SK-N-SH (cell line): ENCODE results near the gene MRPL2. TPM values are rescaled to one million over a fixed set of nuclear protein-coding genes. Genes with fewer than 3 reads are reported as not detected.

ENCODE experiments used
- CTCF ChIA-PET: fragments of 300-600, 350-600 bp; formaldehyde crosslinking; extraction: SDS; loops from one replicate; lab custom pipeline; 2021; lab: Yijun Ruan, JAX
- POLR2A ChIA-PET: fragments of 350-600 bp; sonication (Branson Sonifier 250); formaldehyde crosslinking; extraction: SDS; loops from one replicate; lab custom pipeline; 2020; ENCODE audit warnings: antibody characterized with exemption, inconsistent platforms; lab: Yijun Ruan, JAX
- DNase-seq: peaks from one replicate; pipeline ENCODE4 v3.0.0; 2012
- H2AFZ ChIP-seq: fragments of 200-600 bp; sonication (generic); 2 replicates; pipeline ENCODE4 v1.8.1; 2016; ENCODE audit warnings: antibody characterized with exemption, mild to moderate bottlenecking, low read depth
- H3F3A ChIP-seq: fragments of 200-600 bp; sonication (generic); replicated peaks from 2 replicates; pipeline ENCODE3; 2016; ENCODE audit warnings: antibody characterized with exemption, mild to moderate bottlenecking; ENCODE audit not compliant: insufficient read depth
- H3K27ac ChIP-seq, 2 experiments: fragments of 200-500 bp in 1 of 2; fragments of 200-600 bp in 1 of 2; sonication (Bioruptor generic) in 1 of 2; sonication (generic), shearing (Covaris generic) in 1 of 2; 2 replicates each; pipeline versions ENCODE4 v1.5.1 to v1.6.1; 2014 to 2016; ENCODE audit warnings: low read depth in 2 of 2, inconsistent platforms in 1 of 2, low read length in 1 of 2, mild to moderate bottlenecking in 1 of 2, mixed read lengths in 1 of 2
- H3K27me3 ChIP-seq: fragments of 200-600 bp; sonication (generic), shearing (Covaris generic); 2 replicates; pipeline ENCODE4 v1.6.1; 2016; ENCODE audit warnings: mixed run types; ENCODE audit not compliant: insufficient read depth
- H3K36me3 ChIP-seq, 2 experiments: fragments of 200-500 bp in 1 of 2; fragments of 200-600 bp in 1 of 2; sonication (Bioruptor generic) in 1 of 2; sonication (generic) in 1 of 2; replicated peaks in 1 of 2; 2 replicates each; pipeline versions ENCODE3 to v1.5.1; 2014 to 2016; ENCODE audit warnings: low read length in 1 of 2, mild to moderate bottlenecking in 1 of 2; ENCODE audit not compliant: insufficient read depth in 2 of 2, control insufficient read depth in 1 of 2
- H3K4me1 ChIP-seq, 2 experiments: fragments of 200-500 bp in 1 of 2; fragments of 200-600 bp in 1 of 2; sonication (Bioruptor generic) in 1 of 2; sonication (generic), shearing (Covaris generic) in 1 of 2; 2 replicates each; pipeline versions ENCODE4 v1.5.1 to v1.6.1; 2014 to 2016; ENCODE audit warnings: low read depth in 1 of 2, low read length in 1 of 2, mixed run types in 1 of 2; ENCODE audit not compliant: insufficient read depth in 2 of 2, control insufficient read depth in 1 of 2
- H3K4me2 ChIP-seq: fragments of 200-600 bp; sonication (generic), shearing (Covaris generic); 2 replicates; pipeline ENCODE4 v1.6.1; 2017; ENCODE audit warnings: mixed run types
- H3K4me3 ChIP-seq, 2 experiments: fragments of 200-500 bp in 1 of 2; fragments of 200-600 bp in 1 of 2; sonication (Bioruptor generic) in 1 of 2; sonication (generic), shearing (Covaris generic) in 1 of 2; 2 replicates each; pipeline versions ENCODE4 v1.5.1 to v1.8.1; 2014 to 2016; ENCODE audit warnings: low read depth in 2 of 2, inconsistent platforms in 1 of 2, low read length in 1 of 2, mild to moderate bottlenecking in 1 of 2, mixed read lengths in 1 of 2, moderate library complexity in 1 of 2
- H3K79me2 ChIP-seq: fragments of 200-600 bp; sonication (generic); 2 replicates; pipeline ENCODE4 v1.8.1; 2017; ENCODE audit warnings: mild to moderate bottlenecking; ENCODE audit not compliant: insufficient read depth
- H3K9ac ChIP-seq: fragments of 200-600 bp; sonication (generic); 2 replicates; pipeline ENCODE4 v1.6.1; 2017; ENCODE audit warnings: mixed run types
- H3K9me2 ChIP-seq: fragments of 200-600 bp; sonication (generic); 2 replicates; pipeline ENCODE4 v1.6.1; 2017; ENCODE audit warnings: mixed run types
- H3K9me3 ChIP-seq: fragments of 200-600 bp; sonication (generic); 2 replicates; pipeline ENCODE4 v1.6.1; 2017; ENCODE audit warnings: mixed run types, mild to moderate bottlenecking, moderate library complexity
- H4K20me1 ChIP-seq: fragments of 200-600 bp; sonication (generic); 2 replicates; pipeline ENCODE4 v1.6.1; 2017; ENCODE audit warnings: mild to moderate bottlenecking, mixed run types; ENCODE audit not compliant: insufficient read depth
- ELF1 ChIP-seq: IDR thresholded peaks from 2 replicates; pipeline ENCODE4 v1.4.0; 2012
- FOSL2 ChIP-seq: IDR thresholded peaks from 2 replicates; pipeline ENCODE4 v1.4.0; 2012; ENCODE audit warnings: low read depth, mild to moderate bottlenecking, moderate library complexity, borderline replicate concordance
- MXI1 ChIP-seq: IDR thresholded peaks from 2 replicates; pipeline ENCODE4 v1.6.1; 2012; ENCODE audit warnings: mild to moderate bottlenecking, low read depth, low read length, improper control_type of control experiment
- NFIC ChIP-seq: IDR thresholded peaks from 2 replicates; pipeline ENCODE4 v1.4.0; 2012; ENCODE audit warnings: borderline replicate concordance
- NRF1 ChIP-seq: IDR thresholded peaks from 2 replicates; pipeline ENCODE4 v1.6.1; 2012; ENCODE audit warnings: low read depth, mild to moderate bottlenecking, low read length
- RFX5 ChIP-seq: IDR thresholded peaks from 2 replicates; pipeline ENCODE4 v1.6.1; 2012; ENCODE audit warnings: mild to moderate bottlenecking, improper control_type of control experiment, low read length
- RXRA ChIP-seq: IDR thresholded peaks from 2 replicates; pipeline ENCODE4 v1.4.0; 2012; ENCODE audit warnings: low read depth, mild to moderate bottlenecking, borderline replicate concordance
- SMC3 ChIP-seq: IDR thresholded peaks from 2 replicates; pipeline ENCODE4 v1.6.1; 2012; ENCODE audit warnings: low read depth, low read length, improper control_type of control experiment
- TAF1 ChIP-seq: IDR thresholded peaks from 2 replicates; pipeline ENCODE4 v1.6.1; 2012; ENCODE audit warnings: low read depth, mild to moderate bottlenecking, low read length, moderate library complexity, borderline replicate concordance
- TEAD4 ChIP-seq: IDR thresholded peaks from 2 replicates; pipeline ENCODE4 v1.4.0; 2012; ENCODE audit warnings: mild to moderate bottlenecking, borderline replicate concordance; ENCODE audit not compliant: insufficient read depth
- USF2 ChIP-seq: fragments of 150-350 bp; IDR thresholded peaks from 2 replicates; pipeline ENCODE4 v1.6.1; 2017; ENCODE audit warnings: antibody characterized with exemption, low read length, low read depth, borderline replicate concordance
- WGBS: methylation state at CpG from one replicate; pipeline ENCODE4 v1.1.6; 2017; ENCODE audit warnings: low lambda C conversion rate; 5-methylcytosine and 5-hydroxymethylcytosine counted together
- polyA plus RNA-seq, 3 experiments: library from polyadenylated mRNA; depleted of rRNA; stranded (reverse); fragments of >200 nt; gene quantifications; 2 replicates each; pipeline ENCODE4 v1.2.3, GENCODE V29; 2012
- TF ChIP-seq, protein P1 (sequence below): IDR thresholded peaks from 2 replicates; pipeline ENCODE4 v1.4.0; 2012; ENCODE audit warnings: low read depth, borderline replicate concordance
- TF ChIP-seq, protein P2 (sequence below): fragments of 150-350 bp; IDR thresholded peaks from 2 replicates; pipeline ENCODE4 v1.6.1; 2016; ENCODE audit warnings: mild to moderate bottlenecking, low read depth, low read length

MRPL2 gene
- polyA plus RNA-seq, 1 of the 3 experiments (the other 2 are of a cell fraction): 64.7 TPM

- no peak for TF ChIP-seq USF2
Measured at GRCh38 chr6:43050981-43051380, 8.3 kb downstream of the MRPL2 start (continued).

DNA sequence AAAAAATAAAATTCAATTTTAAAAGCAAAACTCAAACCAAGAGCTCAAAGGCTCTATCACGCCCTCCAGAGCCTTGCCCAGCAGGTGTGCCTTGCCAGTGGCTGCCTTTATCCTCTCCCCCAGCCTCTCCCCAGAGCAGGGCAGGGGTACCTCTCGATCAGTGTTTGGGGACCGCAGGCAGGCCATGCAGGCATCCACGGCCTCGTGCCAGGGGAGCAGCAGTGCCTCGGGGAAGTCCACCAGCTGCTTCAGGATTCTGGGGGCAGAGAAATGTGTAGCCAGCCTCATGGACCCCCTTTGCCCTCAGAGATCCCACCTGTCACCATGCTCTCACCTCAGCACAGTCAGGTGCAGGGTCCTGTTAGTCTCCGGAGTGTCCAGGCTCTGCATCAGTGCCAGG, 11.2 kb downstream of the MRPL2 start:
- ChIA-PET POLR2A (no interaction called here), CTCF (interaction anchor here (0.6 to 1.5 kb wide), 2 partner anchors 96 to 449 kb away, joined by 3 to 5 read pairs; no protein-coding TSS in a partner anchor)
- peaks cover 8 to 21% of the 10 kb centered on the region in 2 experiments; a peak in 3 of 4 replicates for H3K4me1 ChIP-seq
- no peak overlapping the region for H3K4me2 ChIP-seq
- TF ChIP-seq, protein P1, sequence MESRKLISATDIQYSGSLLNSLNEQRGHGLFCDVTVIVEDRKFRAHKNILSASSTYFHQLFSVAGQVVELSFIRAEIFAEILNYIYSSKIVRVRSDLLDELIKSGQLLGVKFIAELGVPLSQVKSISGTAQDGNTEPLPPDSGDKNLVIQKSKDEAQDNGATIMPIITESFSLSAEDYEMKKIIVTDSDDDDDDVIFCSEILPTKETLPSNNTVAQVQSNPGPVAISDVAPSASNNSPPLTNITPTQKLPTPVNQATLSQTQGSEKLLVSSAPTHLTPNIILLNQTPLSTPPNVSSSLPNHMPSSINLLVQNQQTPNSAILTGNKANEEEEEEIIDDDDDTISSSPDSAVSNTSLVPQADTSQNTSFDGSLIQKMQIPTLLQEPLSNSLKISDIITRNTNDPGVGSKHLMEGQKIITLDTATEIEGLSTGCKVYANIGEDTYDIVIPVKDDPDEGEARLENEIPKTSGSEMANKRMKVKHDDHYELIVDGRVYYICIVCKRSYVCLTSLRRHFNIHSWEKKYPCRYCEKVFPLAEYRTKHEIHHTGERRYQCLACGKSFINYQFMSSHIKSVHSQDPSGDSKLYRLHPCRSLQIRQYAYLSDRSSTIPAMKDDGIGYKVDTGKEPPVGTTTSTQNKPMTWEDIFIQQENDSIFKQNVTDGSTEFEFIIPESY: no peak
- TF ChIP-seq, protein P2, sequence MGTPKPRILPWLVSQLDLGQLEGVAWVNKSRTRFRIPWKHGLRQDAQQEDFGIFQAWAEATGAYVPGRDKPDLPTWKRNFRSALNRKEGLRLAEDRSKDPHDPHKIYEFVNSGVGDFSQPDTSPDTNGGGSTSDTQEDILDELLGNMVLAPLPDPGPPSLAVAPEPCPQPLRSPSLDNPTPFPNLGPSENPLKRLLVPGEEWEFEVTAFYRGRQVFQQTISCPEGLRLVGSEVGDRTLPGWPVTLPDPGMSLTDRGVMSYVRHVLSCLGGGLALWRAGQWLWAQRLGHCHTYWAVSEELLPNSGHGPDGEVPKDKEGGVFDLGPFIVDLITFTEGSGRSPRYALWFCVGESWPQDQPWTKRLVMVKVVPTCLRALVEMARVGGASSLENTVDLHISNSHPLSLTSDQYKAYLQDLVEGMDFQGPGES: no peak
- TF ChIP-seq RFX5: no peak
- no peak for TF ChIP-seq TAF1
- TF ChIP-seq ELF1: no peak
- TF ChIP-seq FOSL2: no peak
- no peak for TF ChIP-seq NRF1
- no peak for TF ChIP-seq MXI1
- no peak for TF ChIP-seq USF2
- no peak for TF ChIP-seq SMC3
- no peak for TF ChIP-seq NFIC
- no peak for TF ChIP-seq RXRA
- no peak for TF ChIP-seq TEAD4
- no peak overlapping the region for H3K27ac ChIP-seq
- no peak for DNase-seq
- H3K9ac ChIP-seq: no peak overlapping the region
- peaks cover 14 to 68% of the 10 kb centered on the region in 2 experiments for H3K36me3 ChIP-seq
- no peaks in the 10 kb centered on the region for H3K27me3 ChIP-seq
- H3K9me2 ChIP-seq: no peaks in the 10 kb centered on the region
- no peaks in the 10 kb centered on the region for H3K9me3 ChIP-seq
- no peaks in the 10 kb centered on the region for H4K20me1 ChIP-seq
- 93% methylated on average over 6 of the region's 7 CpGs for WGBS
- H3F3A ChIP-seq: no peaks in the 10 kb centered on the region
- H2AFZ ChIP-seq: no peak overlapping the region
- peaks cover 22% of the 10 kb centered on the region for H3K79me2 ChIP-seq
- H3K4me3 ChIP-seq: no peak overlapping the region
